IMR-90 (cell line): Measurements from ENCODE around the gene MTA2. TPM values are rescaled to one million over a fixed set of nuclear protein-coding genes. Genes with fewer than 3 reads are reported as not detected.
"Not testable (repeated sequence)": the region's sequence is repeated elsewhere in the genome, so short reads cannot be mapped to it uniquely, and the experiment has no call there.

Source experiments
- ATAC-seq: fragments of 200-7000 bp; cut with Tn5 transposase; 2 replicates; pipeline ENCODE4 v1.9.1; 2020; ENCODE audit warnings: low read depth, mild to moderate bottlenecking, moderate library complexity
- BruUV-seq: library from RNA; stranded (reverse); fragments of 400-500 nt; replicated peaks from 2 replicates; lab custom pipeline; 2021; lab: Mats Ljungman, UMichigan
- CTCF ChIA-PET: fragments of 300-600 bp; formaldehyde crosslinking; extraction: SDS; loops from one replicate; lab custom pipeline; 2021; ENCODE audit warnings: antibody characterized with exemption; lab: Yijun Ruan, JAX
- POLR2A ChIA-PET: fragments of 300-600 bp; sonication (Branson Sonifier 250); formaldehyde crosslinking; loops from one replicate; lab custom pipeline; 2022; ENCODE audit warnings: antibody characterized with exemption; ENCODE audit not compliant: unreplicated experiment; lab: Charles Lee
- DNase-seq: peaks from one replicate; pipeline ENCODE4 v3.0.0; 2013
- H2AFZ ChIP-seq: replicated peaks from 2 replicates; pipeline ENCODE3; 2013; ENCODE audit warnings: low read length, mild to moderate bottlenecking; ENCODE audit not compliant: poor library complexity
- H2AK5ac ChIP-seq: 2 replicates; pipeline ENCODE4 v1.6.1; 2013; ENCODE audit warnings: low read depth, low read length, inconsistent platforms
- H2AK9ac ChIP-seq: replicated peaks from 2 replicates; pipeline ENCODE3; 2013; ENCODE audit warnings: mild to moderate bottlenecking, low read depth, low read length, moderate library complexity; ENCODE audit not compliant: poor library complexity
- H2BK120ac ChIP-seq: 2 replicates; pipeline ENCODE4 v1.6.1; 2013; ENCODE audit warnings: low read depth, low read length, inconsistent platforms
- H2BK15ac ChIP-seq: 3 replicates; pipeline ENCODE4 v1.6.1; 2013; ENCODE audit warnings: low read depth, low read length, inconsistent platforms
- H2BK20ac ChIP-seq: 2 replicates; pipeline ENCODE4 v1.6.1; 2013; ENCODE audit warnings: low read depth, mild to moderate bottlenecking, inconsistent platforms, low read length, moderate library complexity
- H2BK5ac ChIP-seq: 2 replicates; pipeline ENCODE4 v1.6.1; 2013; ENCODE audit warnings: mild to moderate bottlenecking, low read depth, low read length, inconsistent platforms; ENCODE audit not compliant: poor library complexity, severe bottlenecking
- H3K14ac ChIP-seq: replicated peaks from 2 replicates; pipeline ENCODE4 v1.6.1; 2013; ENCODE audit warnings: low read depth, low read length, inconsistent platforms
- H3K18ac ChIP-seq: 2 replicates; pipeline ENCODE4 v1.6.1; 2013; ENCODE audit warnings: low read depth, low read length, control low read depth
- H3K23ac ChIP-seq: 2 replicates; pipeline ENCODE4 v1.6.1; 2013; ENCODE audit warnings: low read depth, low read length, inconsistent platforms
- H3K27ac ChIP-seq: 2 replicates; pipeline ENCODE4 v1.5.1; 2013; ENCODE audit warnings: mild to moderate bottlenecking, control low read depth, low read length; ENCODE audit not compliant: insufficient read depth
- H3K27me3 ChIP-seq: 2 replicates; pipeline ENCODE4 v1.6.1; 2013; ENCODE audit warnings: low read length; ENCODE audit not compliant: control insufficient read depth, insufficient read depth
- H3K36me3 ChIP-seq: 2 replicates; pipeline ENCODE4 v1.6.1; 2013; ENCODE audit warnings: low read length, mixed read lengths; ENCODE audit not compliant: control insufficient read depth, insufficient read depth
- H3K4ac ChIP-seq: 2 replicates; pipeline ENCODE4 v1.6.1; 2013; ENCODE audit warnings: low read depth, low read length, inconsistent platforms
- H3K4me1 ChIP-seq: 2 replicates; pipeline ENCODE4 v1.6.1; 2013; ENCODE audit warnings: low read length, mixed read lengths; ENCODE audit not compliant: control insufficient read depth, insufficient read depth
- H3K4me2 ChIP-seq: 2 replicates; pipeline ENCODE4 v1.6.1; 2013; ENCODE audit warnings: low read depth, mild to moderate bottlenecking, control low read depth, low read length, moderate library complexity
- H3K4me3 ChIP-seq: 2 replicates; pipeline ENCODE4 v1.5.1; 2013; ENCODE audit warnings: low read depth, mild to moderate bottlenecking, control low read depth, low read length, moderate library complexity; ENCODE audit not compliant: insufficient read depth
- H3K56ac ChIP-seq: 2 replicates; pipeline ENCODE4 v1.6.1; 2013; ENCODE audit warnings: low read length, inconsistent platforms; ENCODE audit not compliant: insufficient read depth; ENCODE audit errors: extremely low read depth
- H3K79me1 ChIP-seq, 2 experiments: 2 replicates each; pipeline ENCODE4 v1.6.1; 2013; ENCODE audit warnings: low read length in 2 of 2, inconsistent platforms in 1 of 2, low read depth in 1 of 2
- H3K9ac ChIP-seq: 2 replicates; pipeline ENCODE4 v1.6.1; 2013; ENCODE audit warnings: low read depth, low read length, control low read depth
- H3K9me1 ChIP-seq: 2 replicates; pipeline ENCODE4 v1.6.1; 2013; ENCODE audit warnings: low read length, inconsistent platforms; ENCODE audit not compliant: insufficient read depth
- H3K9me3 ChIP-seq: 2 replicates; pipeline ENCODE4 v1.6.1; 2013; ENCODE audit warnings: low read length; ENCODE audit not compliant: control insufficient read depth, insufficient read depth
- H4K20me1 ChIP-seq: 2 replicates; pipeline ENCODE4 v1.6.1; 2013; ENCODE audit warnings: low read length, inconsistent platforms; ENCODE audit not compliant: insufficient read depth
- H4K5ac ChIP-seq: 2 replicates; pipeline ENCODE4 v1.6.1; 2013; ENCODE audit warnings: mild to moderate bottlenecking, low read depth, low read length, control low read depth
- H4K8ac ChIP-seq, 2 experiments: 2 replicates each; pipeline ENCODE4 v1.6.1; 2013; ENCODE audit warnings: low read depth in 2 of 2, low read length in 2 of 2, control low read depth in 1 of 2, inconsistent platforms in 1 of 2
- H4K91ac ChIP-seq: 2 replicates; pipeline ENCODE4 v1.6.1; 2013; ENCODE audit warnings: low read depth, low read length, inconsistent platforms; ENCODE audit not compliant: insufficient read depth
- WGBS, 2 experiments: methylation state at CpG; one replicate each; pipeline versions ENCODE4 v1.1.5 to v1.1.7; 2013; ENCODE audit warnings: missing lambda C conversion rate in 2 of 2; ENCODE audit not compliant: insufficient read length in 1 of 2; ENCODE audit errors: extremely low coverage in 2 of 2; 5-methylcytosine and 5-hydroxymethylcytosine counted together
- dilution Hi-C: fragments of 300-500 bp; cut with HindIII; formaldehyde crosslinking; loops from one replicate; pipeline ENCODE4 v1.14.3; 2018; ENCODE audit warnings: low sequenced_read_pairs; ENCODE audit not compliant: unreplicated experiment
- in situ Hi-C: fragments of 300-500 bp; cut with MboI; formaldehyde crosslinking; loops from 3 replicates; pipeline ENCODE4 v1.14.3; 2019; ENCODE audit warnings: low sequenced_read_pairs, inconsistent platforms, mixed read lengths
- intact Hi-C: fragments of 100-400 bp; cut with micrococcal nuclease; formaldehyde crosslinking; loops from 2 replicates; pipeline ENCODE4 v1.10.0; 2022
- polyA plus RNA-seq, 3 experiments: library from polyadenylated mRNA; depleted of rRNA; stranded (reverse); fragments of >200 nt; gene quantifications; 2 replicates each; pipeline ENCODE4 v1.2.3, GENCODE V29; 2012; ENCODE audit warnings: low replicate concordance in 1 of 3
- total RNA-seq: library from RNA; depleted of rRNA; stranded (reverse); fragments of >200 nt; gene quantifications from 2 replicates; pipeline ENCODE4 v1.2.3, GENCODE V29; 2012

MTA2 gene
- total and polyA plus RNA-seq, 2 of the 4 experiments (the other 2 are of a cell fraction), result 34.8 to 136 TPM

DNA sequence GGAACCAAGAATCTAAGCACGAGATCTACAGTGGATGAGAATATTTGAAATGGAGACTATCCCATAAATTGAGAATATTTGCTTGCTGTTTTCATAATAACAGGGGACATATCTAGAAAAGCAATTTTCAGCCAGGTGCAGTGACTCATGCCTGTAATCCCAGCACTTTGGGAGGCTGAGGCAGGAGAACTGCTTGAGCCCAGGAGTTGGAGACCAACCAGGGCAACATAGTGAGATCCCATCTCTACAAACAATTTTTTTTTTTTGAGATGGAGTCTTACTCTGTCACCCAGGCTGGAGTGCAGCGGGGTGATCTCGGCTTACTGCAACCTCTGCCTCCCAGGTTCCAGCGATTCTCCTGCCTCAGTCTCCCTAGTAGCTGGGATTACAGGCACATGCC, 19.9 kb downstream of the MTA2 start:
- H3K9me3 ChIP-seq, intact Hi-C loops, CTCF ChIA-PET, H3K56ac ChIP-seq, H3K23ac ChIP-seq, H3K27ac ChIP-seq, H3K4me2 ChIP-seq, H4K5ac ChIP-seq, H4K8ac ChIP-seq, H3K18ac ChIP-seq, H4K20me1 ChIP-seq, H3K14ac ChIP-seq, BruUV-seq, in situ Hi-C loops, H3K9ac ChIP-seq, H4K91ac ChIP-seq, H3K27me3 ChIP-seq, POLR2A ChIA-PET, dilution Hi-C loops, H3K4me3 ChIP-seq, H3K4me1 ChIP-seq, ATAC-seq, H3K9me1 ChIP-seq, DNase-seq, H2AK5ac ChIP-seq, H3K4ac ChIP-seq, H2BK5ac ChIP-seq, H2AFZ ChIP-seq, H2BK15ac ChIP-seq, H2BK20ac ChIP-seq, H2AK9ac ChIP-seq, H2BK120ac ChIP-seq: not testable (repeated sequence)
- peaks cover 7 to 33% of the 10 kb centered on the region in 2 experiments for H3K79me1 ChIP-seq
- WGBS, 2 experiments, result 100% methylated on average over 1 of the region's 4 CpGs; no CpG with 5 or more reads in 1 of the 2 experiments
- H3K36me3 ChIP-seq, result peaks cover 33% of the 10 kb centered on the region
